ENCODE results near the gene AMELY. TPM values are rescaled to one million over a fixed set of nuclear protein-coding genes. Genes with fewer than 3 reads are reported as not detected.

The AMELY gene
- polyA plus RNA-seq, 1 donor = not detected

Other genes with a start within 250 kb of the AMELY start
- not detected for gene TBL1Y, start 1.1 kb downstream of the AMELY start, polyA plus RNA-seq (ENCODE audit: insufficient read length)

Measured in forelimb muscle (tissue), 1 donor.